Large intestine (tissue), 3 donors: ENCODE measurements around the gene MNX1. TPM values are rescaled to one million over a fixed set of nuclear protein-coding genes. Genes with fewer than 3 reads are reported as not detected.

ENCODE experiments used
- DNase-seq, 2 donors: peaks; one replicate each; pipeline versions ENCODE4 v3.0.0 to v3.0.0-alpha.2; 2013
- H3K27ac ChIP-seq: one replicate; pipeline ENCODE4 v1.5.1; 2013; ENCODE audit warnings: low read length
- H3K27me3 ChIP-seq: 2 replicates; pipeline ENCODE4 v1.6.1; 2013; ENCODE audit warnings: low read length; ENCODE audit not compliant: control insufficient read depth, insufficient read depth
- H3K36me3 ChIP-seq: 2 replicates; pipeline ENCODE4 v1.6.1; 2013; ENCODE audit warnings: low read length; ENCODE audit not compliant: control insufficient read depth, insufficient read depth
- H3K4me1 ChIP-seq: one replicate; pipeline ENCODE4 v1.6.1; 2013; ENCODE audit warnings: low read length; ENCODE audit not compliant: control insufficient read depth, insufficient read depth
- H3K4me3 ChIP-seq: one replicate; pipeline ENCODE4 v1.5.1; 2013; ENCODE audit warnings: low read length
- H3K9me3 ChIP-seq: one replicate; pipeline ENCODE4 v1.6.1; 2013; ENCODE audit warnings: mild to moderate bottlenecking, low read depth, low read length, moderate library complexity; ENCODE audit not compliant: control insufficient read depth
- WGBS: methylation state at CpG from one replicate; pipeline ENCODE4 v1.1.5; 2013; ENCODE audit warnings: low lambda C conversion rate; ENCODE audit not compliant: insufficient coverage; 5-methylcytosine and 5-hydroxymethylcytosine counted together
- polyA plus RNA-seq: library from polyadenylated mRNA; unstranded; fragments of 120-200 nt; gene quantifications from one replicate; pipeline ENCODE4 v1.2.1, GENCODE V29; 2013

Gene MNX1
- polyA plus RNA-seq, 1 donor: 14.5 TPM

- peak in 1 of 2 donors; percentile 12 for DNase-seq
- H3K27ac ChIP-seq: no peak overlapping the region
- peaks cover 28% of the 10 kb centered on the region for H3K9me3 ChIP-seq
- H3K4me3 ChIP-seq: no peak overlapping the region
- peaks cover 47% of the 10 kb centered on the region for H3K4me1 ChIP-seq
- WGBS: 80% methylated on average over 1 of the region's 32 CpGs
- H3K27me3 ChIP-seq: peaks cover 78% of the 10 kb centered on the region
- H3K36me3 ChIP-seq: peaks cover 17% of the 10 kb centered on the region
These were observed 8.3 kb downstream of the MNX1 start for GRCh38 chr7:157001920-157002818.

DNA sequence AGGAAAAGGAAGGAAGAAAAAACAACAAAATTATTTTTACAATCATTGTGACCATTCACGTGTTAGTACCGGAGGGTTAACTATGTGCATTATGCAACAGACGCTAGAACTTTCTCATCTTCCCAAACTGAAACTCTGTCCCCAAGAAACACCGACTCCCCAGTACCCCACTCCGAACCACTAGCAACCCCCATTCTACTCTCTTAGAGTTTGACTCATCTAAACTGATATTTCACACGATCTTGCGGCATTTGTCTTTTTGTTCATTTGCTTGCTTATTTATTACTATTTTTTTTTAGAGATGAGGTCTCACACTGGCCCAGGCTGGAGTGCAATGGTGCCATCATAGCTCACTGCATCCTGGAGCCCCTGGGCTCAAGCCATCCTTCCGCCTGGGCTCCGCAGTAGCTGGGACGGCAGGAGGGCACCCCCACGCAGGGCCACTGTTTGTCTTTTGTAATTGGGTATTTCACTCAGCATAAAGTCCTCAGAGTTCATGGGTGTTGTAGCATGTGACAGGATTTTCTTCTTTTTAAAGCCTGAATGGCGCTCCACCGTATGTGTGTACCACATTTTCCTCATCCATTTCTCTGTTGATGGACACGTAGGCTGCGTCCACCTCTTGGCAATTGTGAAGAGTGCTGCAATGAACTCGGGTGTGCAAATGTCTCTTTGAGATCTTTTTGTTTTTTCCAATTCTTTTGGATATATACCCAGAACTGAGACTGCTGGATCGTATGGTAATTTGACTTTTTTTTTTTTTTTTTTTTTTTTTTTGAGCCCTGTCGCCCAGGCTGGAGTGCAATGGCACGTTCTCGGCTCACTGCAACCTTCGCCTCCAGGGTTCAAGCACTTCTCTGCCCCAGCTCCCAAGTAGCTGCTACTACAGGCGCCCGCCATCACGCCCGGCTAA is 9.5 kb downstream of the MNX1 start:
- peaks cover 14% of the 10 kb centered on the region for H3K36me3 ChIP-seq
- DNase-seq: peak in 1 of 2 donors; percentile 45
- peak overlapping the region; percentile 24 for H3K4me3 ChIP-seq
- peaks cover 35% of the 10 kb centered on the region for H3K4me1 ChIP-seq
- H3K9me3 ChIP-seq: peaks cover 22% of the 10 kb centered on the region
- no peak overlapping the region for H3K27ac ChIP-seq
- H3K27me3 ChIP-seq: peaks cover 66% of the 10 kb centered on the region
- 50% methylated on average over 7 of the region's 25 CpGs for WGBS

DNA sequence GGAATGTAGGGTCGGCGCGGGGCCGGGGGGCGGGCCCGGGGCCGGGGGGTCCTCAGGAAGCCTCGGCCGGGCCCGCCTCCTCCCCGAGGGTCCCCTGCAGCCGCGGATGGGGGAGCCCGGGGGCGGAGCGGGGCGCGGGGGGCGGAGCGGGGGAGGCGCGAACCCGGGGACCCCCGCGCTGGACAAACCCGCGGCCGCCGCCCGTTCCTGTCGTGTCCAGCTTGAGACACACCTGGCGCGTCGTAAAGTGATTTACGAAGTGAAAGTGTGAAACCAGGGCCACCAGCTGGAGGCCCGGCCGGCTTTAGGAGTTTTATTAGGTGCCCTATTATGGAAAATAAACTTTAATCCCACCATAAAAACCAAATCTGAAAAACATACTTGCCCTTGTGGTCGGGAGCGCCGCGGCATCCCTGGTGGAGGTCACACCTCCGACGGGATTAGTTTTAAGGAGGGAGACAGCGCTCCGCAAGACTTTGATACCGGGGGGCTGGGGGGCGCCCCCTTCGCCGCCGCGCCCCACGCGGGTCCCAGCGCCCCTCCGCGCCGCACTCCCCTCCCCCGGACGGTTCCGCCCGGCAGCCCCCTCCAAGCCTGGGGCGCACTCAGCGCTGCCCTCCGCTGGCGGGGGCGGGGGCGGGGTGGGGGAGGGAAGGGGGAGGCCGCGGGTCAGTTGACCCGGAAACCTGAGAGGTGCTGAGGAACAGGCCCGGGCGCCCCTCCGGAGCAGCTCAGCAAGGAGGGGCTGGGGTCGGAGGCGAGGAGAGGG is 10.3 kb downstream of the MNX1 start:
- DNase-seq: peak in 1 of 2 donors; percentile 66
- Histone ChIP-seq H3K4me3 (peak overlapping the region; percentile 45), H3K9me3 (peaks cover 15% of the 10 kb centered on the region), H3K36me3 (peaks cover 10% of the 10 kb centered on the region), H3K27ac (no peak overlapping the region), H3K27me3 (peaks cover 62% of the 10 kb centered on the region), H3K4me1 (peaks cover 31% of the 10 kb centered on the region)
- WGBS: 0% methylated on average over 2 of the region's 75 CpGs

DNA sequence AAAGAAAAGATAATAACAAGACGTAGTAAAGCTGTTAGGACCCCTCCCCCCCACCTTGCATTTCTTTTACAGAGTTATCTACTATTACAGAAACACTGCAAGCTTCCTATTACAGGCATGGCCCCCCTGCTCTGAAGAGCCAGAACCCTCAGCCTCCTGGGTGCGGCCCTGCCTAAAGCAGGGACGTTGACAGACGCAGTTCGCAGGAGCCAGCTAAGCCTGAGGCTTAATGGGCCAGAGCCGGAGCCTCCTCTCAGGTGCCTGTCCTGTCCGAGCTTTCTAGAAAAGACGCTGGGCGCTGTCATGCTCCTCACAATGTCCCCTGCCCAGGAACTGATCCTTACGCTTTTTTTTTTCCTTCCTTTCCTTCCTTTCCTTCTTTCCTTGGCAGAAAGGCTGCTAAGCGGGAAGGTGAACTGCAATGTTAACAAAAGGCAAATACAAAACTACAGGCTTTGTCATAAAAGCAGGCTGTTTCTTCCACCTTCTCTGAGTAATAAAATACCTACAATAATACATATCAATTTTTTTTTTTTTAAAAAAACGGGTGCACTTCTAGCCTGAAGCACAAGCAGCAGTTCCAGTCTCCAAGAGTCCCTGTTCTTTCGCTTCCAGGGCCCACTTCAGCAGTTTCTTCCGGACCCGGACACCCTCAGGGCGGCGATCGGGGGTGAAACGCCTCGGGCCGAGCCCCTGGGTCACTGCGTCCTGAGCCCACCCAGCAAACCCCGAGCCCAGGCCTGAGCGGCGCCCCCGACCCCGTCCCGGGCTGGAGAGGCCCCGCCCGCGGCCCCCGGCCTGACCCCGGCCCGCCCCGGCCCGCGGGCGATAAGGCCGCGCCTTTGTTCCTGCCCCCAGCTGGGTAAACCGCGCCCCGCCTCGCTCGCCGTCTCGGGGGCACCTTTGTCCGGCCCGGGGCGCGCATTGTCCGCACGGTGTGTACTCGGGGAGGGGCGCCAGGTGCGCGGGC is 11.2 kb downstream of the MNX1 start:
- DNase-seq: peak in 1 of 2 donors; percentile 61
- Histone ChIP-seq H3K4me1 (peaks cover 26% of the 10 kb centered on the region), H3K27me3 (peaks cover 53% of the 10 kb centered on the region), H3K4me3 (peak overlapping the region; percentile 39), H3K9me3 (peaks cover 8% of the 10 kb centered on the region), H3K27ac (peak overlapping the region; percentile 64), H3K36me3 (peaks cover under 1% of the 10 kb centered on the region)
- WGBS: 24% methylated on average over 3 of the region's 57 CpGs

GRCh38 chr7:156994417-156994816 is 16.0 kb downstream of the MNX1 start:
- Histone ChIP-seq H3K4me1 (peaks cover 13% of the 10 kb centered on the region), H3K27me3 (peaks cover 17% of the 10 kb centered on the region), H3K4me3 (no peak overlapping the region), H3K36me3 (no peaks in the 10 kb centered on the region), H3K9me3 (no peaks in the 10 kb centered on the region), H3K27ac (no peak overlapping the region)
- 100% methylated on average over 1 of the region's 8 CpGs for WGBS
- no peak for DNase-seq

DNA sequence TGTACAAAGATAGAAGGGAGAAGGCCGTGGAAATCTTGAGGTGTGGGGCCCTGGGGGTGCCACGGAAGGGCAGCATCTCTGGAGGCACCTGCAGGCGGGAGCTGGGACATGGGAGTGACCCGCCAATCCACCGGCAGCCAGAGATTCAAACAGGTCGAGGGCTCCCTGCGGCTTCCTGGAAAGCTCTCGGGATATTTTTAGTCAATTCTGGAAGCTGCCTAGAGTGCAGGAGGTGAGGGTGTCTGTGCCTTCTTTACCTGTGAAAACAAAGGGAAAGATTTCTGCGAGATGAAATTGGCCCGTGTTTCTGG is 16.6 kb downstream of the MNX1 start:
- Histone ChIP-seq H3K4me3 (no peak overlapping the region), H3K27ac (no peak overlapping the region), H3K4me1 (peaks cover 8% of the 10 kb centered on the region), H3K36me3 (no peaks in the 10 kb centered on the region), H3K9me3 (no peaks in the 10 kb centered on the region), H3K27me3 (peaks cover 12% of the 10 kb centered on the region)
- WGBS: no CpG with 5 or more reads among the region's 10 CpGs
- DNase-seq: no peak

DNA sequence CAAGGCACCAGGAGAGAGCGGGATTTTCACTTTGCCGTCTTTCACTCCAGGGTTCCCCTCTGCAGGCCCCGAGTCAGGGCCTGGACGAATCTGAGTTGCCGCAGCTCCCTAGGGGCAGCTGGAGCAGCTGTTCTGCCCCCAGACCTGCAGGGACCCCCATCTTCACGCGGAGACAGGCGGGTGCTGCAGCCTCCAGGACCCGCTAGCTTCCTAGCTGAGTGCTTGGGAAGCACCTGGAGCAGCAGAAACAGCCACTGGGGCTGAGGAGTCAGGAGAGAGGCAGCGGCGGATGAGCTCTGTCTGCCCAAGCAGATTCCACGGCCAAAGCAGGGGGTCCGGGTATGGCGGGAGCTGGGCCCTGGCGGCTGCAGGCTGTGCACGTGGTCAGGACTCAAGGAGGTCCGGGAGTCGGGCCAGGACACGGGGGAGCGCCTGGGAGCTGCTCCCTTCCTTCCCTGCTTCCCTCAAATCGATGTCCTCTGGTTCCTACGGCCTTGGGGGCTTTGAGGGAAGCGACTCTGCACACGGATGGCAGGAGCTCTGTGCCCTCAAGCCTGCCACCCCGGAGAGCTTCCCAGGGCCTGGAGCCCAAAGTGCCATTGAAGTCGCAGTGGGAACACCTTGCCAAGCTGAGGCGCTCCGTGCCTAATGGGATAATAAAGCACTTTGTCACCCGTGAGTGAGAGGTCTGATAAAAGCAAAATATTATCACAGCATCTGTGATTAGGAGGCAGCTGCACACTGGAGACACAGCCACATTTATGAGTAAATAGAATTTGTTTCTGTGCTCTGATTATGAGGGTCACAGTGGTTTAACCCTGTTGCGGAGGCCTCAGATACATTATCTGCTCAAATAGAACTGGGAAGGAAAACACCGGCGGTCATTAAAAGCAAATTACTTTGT is 17.2 kb downstream of the MNX1 start:
- H3K27me3 ChIP-seq: peaks cover 7% of the 10 kb centered on the region
- no CpG with 5 or more reads among the region's 32 CpGs for WGBS
- H3K4me1 ChIP-seq: peaks cover 6% of the 10 kb centered on the region

DNA sequence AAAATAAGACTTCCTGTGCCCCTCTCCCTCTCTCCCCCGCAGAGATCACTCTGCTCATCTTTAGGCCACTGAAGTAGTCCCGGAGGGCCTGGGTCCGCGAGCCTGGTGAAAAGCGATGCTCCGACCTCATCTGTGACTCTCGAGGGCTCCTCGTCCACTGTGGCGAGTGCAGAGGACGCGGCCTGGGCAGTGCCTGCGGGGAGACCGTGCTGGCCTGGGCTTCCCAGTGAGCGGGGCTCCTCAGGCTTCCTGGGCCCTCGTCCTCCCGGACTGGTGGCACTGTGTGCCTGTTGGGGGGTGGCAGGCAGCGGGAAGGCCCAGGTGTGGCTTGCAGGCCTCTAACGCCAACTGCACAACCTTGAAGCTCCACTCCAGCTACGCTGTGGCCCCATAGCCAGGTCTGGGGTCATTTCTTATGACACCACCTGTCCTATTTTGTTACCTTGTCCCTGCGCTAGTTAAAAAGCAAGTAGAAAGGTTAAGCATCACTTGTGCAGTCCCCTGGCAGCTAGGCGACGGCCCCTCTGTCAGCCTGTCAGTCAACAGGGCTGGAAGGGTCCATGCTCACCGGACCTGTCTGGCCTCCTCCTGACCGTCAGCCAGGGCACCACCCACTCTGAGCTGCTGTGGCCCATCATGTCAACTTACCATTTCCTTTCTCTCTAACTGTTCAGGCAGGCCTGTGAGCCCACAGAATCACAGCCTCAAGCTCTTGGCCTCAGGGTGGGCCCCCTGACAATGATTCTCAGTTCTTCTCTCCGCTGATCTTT is 20.5 kb downstream of the MNX1 start:
- H3K4me3 ChIP-seq: no peak overlapping the region
- WGBS: no CpG with 5 or more reads among the region's 25 CpGs
- H3K27ac ChIP-seq: no peak overlapping the region
- no peaks in the 10 kb centered on the region for H3K36me3 ChIP-seq
- H3K27me3 ChIP-seq: peaks cover 3% of the 10 kb centered on the region
- peaks cover 6% of the 10 kb centered on the region for H3K4me1 ChIP-seq
- no peak for DNase-seq
- H3K9me3 ChIP-seq: no peaks in the 10 kb centered on the region

More for the DNA sequence above, 17.2 kb downstream of the MNX1 start:
- Histone ChIP-seq H3K27ac (no peak overlapping the region), H3K9me3 (no peaks in the 10 kb centered on the region), H3K4me3 (no peak overlapping the region), H3K36me3 (no peaks in the 10 kb centered on the region)
- peak in 1 of 2 donors; percentile 55 for DNase-seq
